IMR-90 (cell line): Measurements from ENCODE around the gene PLCL2. TPM values are rescaled to one million over a fixed set of nuclear protein-coding genes. Genes with fewer than 3 reads are reported as not detected.

Experiments
- ATAC-seq: fragments of 200-7000 bp; cut with Tn5 transposase; 2 replicates; pipeline ENCODE4 v1.9.1; 2020; ENCODE audit warnings: low read depth, mild to moderate bottlenecking, moderate library complexity
- BruUV-seq: library from RNA; stranded (reverse); fragments of 400-500 nt; replicated peaks from 2 replicates; lab custom pipeline; 2021; lab: Mats Ljungman, UMichigan
- CTCF ChIA-PET: fragments of 300-600 bp; formaldehyde crosslinking; extraction: SDS; loops from one replicate; lab custom pipeline; 2021; ENCODE audit warnings: antibody characterized with exemption; lab: Yijun Ruan, JAX
- POLR2A ChIA-PET: fragments of 300-600 bp; sonication (Branson Sonifier 250); formaldehyde crosslinking; loops from one replicate; lab custom pipeline; 2022; ENCODE audit warnings: antibody characterized with exemption; ENCODE audit not compliant: unreplicated experiment; lab: Charles Lee
- DNase-seq: peaks from one replicate; pipeline ENCODE4 v3.0.0; 2013
- H2AFZ ChIP-seq: replicated peaks from 2 replicates; pipeline ENCODE3; 2013; ENCODE audit warnings: low read length, mild to moderate bottlenecking; ENCODE audit not compliant: poor library complexity
- H2AK5ac ChIP-seq: 2 replicates; pipeline ENCODE4 v1.6.1; 2013; ENCODE audit warnings: low read depth, low read length, inconsistent platforms
- H2AK9ac ChIP-seq: replicated peaks from 2 replicates; pipeline ENCODE3; 2013; ENCODE audit warnings: mild to moderate bottlenecking, low read depth, low read length, moderate library complexity; ENCODE audit not compliant: poor library complexity
- H2BK120ac ChIP-seq: 2 replicates; pipeline ENCODE4 v1.6.1; 2013; ENCODE audit warnings: low read depth, low read length, inconsistent platforms
- H2BK15ac ChIP-seq: 3 replicates; pipeline ENCODE4 v1.6.1; 2013; ENCODE audit warnings: low read depth, low read length, inconsistent platforms
- H2BK20ac ChIP-seq: 2 replicates; pipeline ENCODE4 v1.6.1; 2013; ENCODE audit warnings: low read depth, mild to moderate bottlenecking, inconsistent platforms, low read length, moderate library complexity
- H2BK5ac ChIP-seq: 2 replicates; pipeline ENCODE4 v1.6.1; 2013; ENCODE audit warnings: mild to moderate bottlenecking, low read depth, low read length, inconsistent platforms; ENCODE audit not compliant: poor library complexity, severe bottlenecking
- H3K14ac ChIP-seq: replicated peaks from 2 replicates; pipeline ENCODE4 v1.6.1; 2013; ENCODE audit warnings: low read depth, low read length, inconsistent platforms
- H3K18ac ChIP-seq: 2 replicates; pipeline ENCODE4 v1.6.1; 2013; ENCODE audit warnings: low read depth, low read length, control low read depth
- H3K23ac ChIP-seq: 2 replicates; pipeline ENCODE4 v1.6.1; 2013; ENCODE audit warnings: low read depth, low read length, inconsistent platforms
- H3K27ac ChIP-seq: 2 replicates; pipeline ENCODE4 v1.5.1; 2013; ENCODE audit warnings: mild to moderate bottlenecking, control low read depth, low read length; ENCODE audit not compliant: insufficient read depth
- H3K27me3 ChIP-seq: 2 replicates; pipeline ENCODE4 v1.6.1; 2013; ENCODE audit warnings: low read length; ENCODE audit not compliant: control insufficient read depth, insufficient read depth
- H3K36me3 ChIP-seq: 2 replicates; pipeline ENCODE4 v1.6.1; 2013; ENCODE audit warnings: low read length, mixed read lengths; ENCODE audit not compliant: control insufficient read depth, insufficient read depth
- H3K4ac ChIP-seq: 2 replicates; pipeline ENCODE4 v1.6.1; 2013; ENCODE audit warnings: low read depth, low read length, inconsistent platforms
- H3K4me1 ChIP-seq: 2 replicates; pipeline ENCODE4 v1.6.1; 2013; ENCODE audit warnings: low read length, mixed read lengths; ENCODE audit not compliant: control insufficient read depth, insufficient read depth
- H3K4me2 ChIP-seq: 2 replicates; pipeline ENCODE4 v1.6.1; 2013; ENCODE audit warnings: low read depth, mild to moderate bottlenecking, control low read depth, low read length, moderate library complexity
- H3K4me3 ChIP-seq: 2 replicates; pipeline ENCODE4 v1.5.1; 2013; ENCODE audit warnings: low read depth, mild to moderate bottlenecking, control low read depth, low read length, moderate library complexity; ENCODE audit not compliant: insufficient read depth
- H3K56ac ChIP-seq: 2 replicates; pipeline ENCODE4 v1.6.1; 2013; ENCODE audit warnings: low read length, inconsistent platforms; ENCODE audit not compliant: insufficient read depth; ENCODE audit errors: extremely low read depth
- H3K79me1 ChIP-seq, 2 experiments: 2 replicates each; pipeline ENCODE4 v1.6.1; 2013; ENCODE audit warnings: low read length in 2 of 2, inconsistent platforms in 1 of 2, low read depth in 1 of 2
- H3K9ac ChIP-seq: 2 replicates; pipeline ENCODE4 v1.6.1; 2013; ENCODE audit warnings: low read depth, low read length, control low read depth
- H3K9me1 ChIP-seq: 2 replicates; pipeline ENCODE4 v1.6.1; 2013; ENCODE audit warnings: low read length, inconsistent platforms; ENCODE audit not compliant: insufficient read depth
- H3K9me3 ChIP-seq: 2 replicates; pipeline ENCODE4 v1.6.1; 2013; ENCODE audit warnings: low read length; ENCODE audit not compliant: control insufficient read depth, insufficient read depth
- H4K20me1 ChIP-seq: 2 replicates; pipeline ENCODE4 v1.6.1; 2013; ENCODE audit warnings: low read length, inconsistent platforms; ENCODE audit not compliant: insufficient read depth
- H4K5ac ChIP-seq: 2 replicates; pipeline ENCODE4 v1.6.1; 2013; ENCODE audit warnings: mild to moderate bottlenecking, low read depth, low read length, control low read depth
- H4K8ac ChIP-seq, 2 experiments: 2 replicates each; pipeline ENCODE4 v1.6.1; 2013; ENCODE audit warnings: low read depth in 2 of 2, low read length in 2 of 2, control low read depth in 1 of 2, inconsistent platforms in 1 of 2
- H4K91ac ChIP-seq: 2 replicates; pipeline ENCODE4 v1.6.1; 2013; ENCODE audit warnings: low read depth, low read length, inconsistent platforms; ENCODE audit not compliant: insufficient read depth
- BHLHE40 ChIP-seq: fragments of 150-350 bp; IDR thresholded peaks from 2 replicates; pipeline ENCODE4 v1.6.1; 2016; ENCODE audit warnings: mild to moderate bottlenecking, low read depth, low read length
- CEBPB ChIP-seq: IDR thresholded peaks from 2 replicates; pipeline ENCODE4 v1.6.1; 2012; ENCODE audit warnings: low read depth, low read length, improper control_type of control experiment
- CHD1 ChIP-seq: IDR thresholded peaks from 2 replicates; pipeline ENCODE4 v1.6.1; 2012; ENCODE audit warnings: low read depth, low read length, improper control_type of control experiment
- NFE2L2 ChIP-seq: fragments of 150-350 bp; IDR thresholded peaks from 2 replicates; pipeline ENCODE4 v1.6.1; 2016; ENCODE audit warnings: low read depth, mild to moderate bottlenecking, low read length
- RAD21 ChIP-seq: IDR thresholded peaks from 2 replicates; pipeline ENCODE4 v1.6.1; 2012; ENCODE audit warnings: low read length, improper control_type of control experiment
- RCOR1 ChIP-seq: IDR thresholded peaks from 2 replicates; pipeline ENCODE4 v1.6.1; 2012; ENCODE audit warnings: mild to moderate bottlenecking, low read length, improper control_type of control experiment; ENCODE audit not compliant: insufficient replicate concordance
- RFX5 ChIP-seq: IDR thresholded peaks from 2 replicates; pipeline ENCODE4 v1.8.0; 2012; ENCODE audit warnings: low read depth, mild to moderate bottlenecking, low read length, moderate library complexity
- SMC3 ChIP-seq: fragments of 150-350 bp; IDR thresholded peaks from 2 replicates; pipeline ENCODE4 v1.6.1; 2016; ENCODE audit warnings: low read depth, mild to moderate bottlenecking, antibody characterized with exemption, low read length, moderate library complexity
- WGBS, 2 experiments: methylation state at CpG; one replicate each; pipeline versions ENCODE4 v1.1.5 to v1.1.7; 2013; ENCODE audit warnings: missing lambda C conversion rate in 2 of 2; ENCODE audit not compliant: insufficient read length in 1 of 2; ENCODE audit errors: extremely low coverage in 2 of 2; 5-methylcytosine and 5-hydroxymethylcytosine counted together
- dilution Hi-C: fragments of 300-500 bp; cut with HindIII; formaldehyde crosslinking; loops from one replicate; pipeline ENCODE4 v1.14.3; 2018; ENCODE audit warnings: low sequenced_read_pairs; ENCODE audit not compliant: unreplicated experiment
- in situ Hi-C: fragments of 300-500 bp; cut with MboI; formaldehyde crosslinking; loops from 3 replicates; pipeline ENCODE4 v1.14.3; 2019; ENCODE audit warnings: low sequenced_read_pairs, inconsistent platforms, mixed read lengths
- intact Hi-C: fragments of 100-400 bp; cut with micrococcal nuclease; formaldehyde crosslinking; loops from 2 replicates; pipeline ENCODE4 v1.10.0; 2022
- polyA plus RNA-seq, 3 experiments: library from polyadenylated mRNA; depleted of rRNA; stranded (reverse); fragments of >200 nt; gene quantifications; 2 replicates each; pipeline ENCODE4 v1.2.3, GENCODE V29; 2012; ENCODE audit warnings: low replicate concordance in 1 of 3
- total RNA-seq: library from RNA; depleted of rRNA; stranded (reverse); fragments of >200 nt; gene quantifications from 2 replicates; pipeline ENCODE4 v1.2.3, GENCODE V29; 2012
- TF ChIP-seq, protein P1 (sequence below): fragments of 150-350 bp; IDR thresholded peaks from 2 replicates; pipeline ENCODE4 v1.6.1; 2016; ENCODE audit warnings: low read depth, mild to moderate bottlenecking, low read length, moderate library complexity, borderline replicate concordance
- TF ChIP-seq, protein P2 (sequence below): fragments of 150-350 bp; IDR thresholded peaks from 2 replicates; pipeline ENCODE4 v1.6.1; 2017; ENCODE audit warnings: mild to moderate bottlenecking, antibody characterized with exemption, low read length, low read depth

The PLCL2 gene
- total and polyA plus RNA-seq, 2 of the 4 experiments (the other 2 are of a cell fraction) = 0.92 to 3.8 TPM

DNA sequence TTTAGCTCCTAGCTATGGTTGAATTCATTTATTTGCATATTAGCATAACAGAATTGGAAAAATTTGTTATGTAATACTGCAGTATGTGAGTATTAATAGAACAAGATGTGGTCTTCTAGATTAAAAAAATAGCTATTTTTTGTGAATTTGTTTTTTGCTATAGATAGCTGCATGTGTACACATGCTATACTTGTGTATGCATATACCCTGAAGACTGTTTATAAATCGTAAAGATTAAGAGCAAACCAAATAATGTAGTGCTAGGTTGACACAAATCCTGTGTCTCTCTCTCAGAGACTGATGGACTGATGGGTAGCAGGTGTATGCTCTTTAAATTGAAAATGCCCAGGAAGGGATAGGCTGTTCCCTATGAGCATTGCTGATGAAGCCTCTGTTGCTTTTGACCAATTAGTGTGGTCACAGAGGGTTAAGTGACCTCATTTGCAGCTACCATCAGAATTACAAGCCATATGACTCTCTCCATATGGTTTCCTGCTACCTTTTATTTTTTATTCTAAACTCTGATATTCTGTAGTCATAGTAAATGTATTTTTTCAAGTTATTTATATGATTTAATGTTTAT, 9.0 kb downstream of the PLCL2 start:
- H3K9me3 ChIP-seq = no peaks in the 10 kb centered on the region
- ChIA-PET CTCF (no interaction called here), POLR2A (interaction anchor here (0.6 kb wide), 1 partner anchor 12 kb away, joined by 4 read pairs; no protein-coding TSS in a partner anchor)
- H3K23ac ChIP-seq = no peak overlapping the region
- no peak overlapping the region for H3K27ac ChIP-seq
- H4K20me1 ChIP-seq = no peaks in the 10 kb centered on the region
- no peak overlapping the region for H3K56ac ChIP-seq
- no peak overlapping the region for H4K8ac ChIP-seq
- H2BK120ac ChIP-seq = no peak overlapping the region
- H3K27me3 ChIP-seq = peaks cover 2% of the 10 kb centered on the region
- H2BK20ac ChIP-seq = no peak overlapping the region
- no peaks in the 10 kb centered on the region for H3K36me3 ChIP-seq
- no peak for ATAC-seq
- dilution Hi-C loops = no loop called here
- BruUV-seq = no TSS peak
- H3K4me2 ChIP-seq = no peak overlapping the region
- H2AK5ac ChIP-seq = no peak overlapping the region
- H3K14ac ChIP-seq = no peak overlapping the region
- DNase-seq = no peak
- in situ Hi-C loops = loop anchor here (25.0 kb wide), 1 partner anchor 606 kb away; no protein-coding TSS in a partner anchor
- H3K79me1 ChIP-seq = no peaks in the 10 kb centered on the region
- H3K18ac ChIP-seq = no peak overlapping the region
- no peak overlapping the region for H2AK9ac ChIP-seq
- H3K9ac ChIP-seq = no peak overlapping the region
- H3K4me1 ChIP-seq = no peaks in the 10 kb centered on the region; the same call in 1 of the 2 replicates
- no peak overlapping the region for H4K5ac ChIP-seq
- no peak overlapping the region for H2AFZ ChIP-seq
- TF ChIP-seq RCOR1 = no peak
- no peak for TF ChIP-seq RAD21
- TF ChIP-seq, protein P1, sequence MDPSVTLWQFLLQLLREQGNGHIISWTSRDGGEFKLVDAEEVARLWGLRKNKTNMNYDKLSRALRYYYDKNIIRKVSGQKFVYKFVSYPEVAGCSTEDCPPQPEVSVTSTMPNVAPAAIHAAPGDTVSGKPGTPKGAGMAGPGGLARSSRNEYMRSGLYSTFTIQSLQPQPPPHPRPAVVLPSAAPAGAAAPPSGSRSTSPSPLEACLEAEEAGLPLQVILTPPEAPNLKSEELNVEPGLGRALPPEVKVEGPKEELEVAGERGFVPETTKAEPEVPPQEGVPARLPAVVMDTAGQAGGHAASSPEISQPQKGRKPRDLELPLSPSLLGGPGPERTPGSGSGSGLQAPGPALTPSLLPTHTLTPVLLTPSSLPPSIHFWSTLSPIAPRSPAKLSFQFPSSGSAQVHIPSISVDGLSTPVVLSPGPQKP = no peak
- TF ChIP-seq, protein P2, sequence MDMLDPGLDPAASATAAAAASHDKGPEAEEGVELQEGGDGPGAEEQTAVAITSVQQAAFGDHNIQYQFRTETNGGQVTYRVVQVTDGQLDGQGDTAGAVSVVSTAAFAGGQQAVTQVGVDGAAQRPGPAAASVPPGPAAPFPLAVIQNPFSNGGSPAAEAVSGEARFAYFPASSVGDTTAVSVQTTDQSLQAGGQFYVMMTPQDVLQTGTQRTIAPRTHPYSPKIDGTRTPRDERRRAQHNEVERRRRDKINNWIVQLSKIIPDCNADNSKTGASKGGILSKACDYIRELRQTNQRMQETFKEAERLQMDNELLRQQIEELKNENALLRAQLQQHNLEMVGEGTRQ = no peak
- no peak for TF ChIP-seq BHLHE40
- no peak for TF ChIP-seq CHD1
- no peak for TF ChIP-seq SMC3
- no peak for TF ChIP-seq RFX5
- TF ChIP-seq CEBPB = no peak
- no peak for TF ChIP-seq NFE2L2
- no peaks in the 10 kb centered on the region for H3K9me1 ChIP-seq
- no peak overlapping the region for H3K4me3 ChIP-seq
- H3K4ac ChIP-seq = no peak overlapping the region
- no peak overlapping the region for H2BK15ac ChIP-seq
- H4K91ac ChIP-seq = no peak overlapping the region
- 100% methylated on average over 1 of the region's 1 CpG; no CpG with 5 or more reads in 1 of the 2 experiments for WGBS, 2 experiments
- no peak overlapping the region for H2BK5ac ChIP-seq
- intact Hi-C loops = no loop called here
